Choroid plexus epithelial cell (primary cell): ENCODE data around the gene B3GALT6.

Experiments
- DNase-seq: peaks from one replicate; pipeline ENCODE4 v3.0.0-alpha.2; 2010; ENCODE audit warnings: low read depth
- H3K4me3 ChIP-seq: 2 replicates; pipeline ENCODE4 v1.5.1; 2011; ENCODE audit warnings: low read depth, mild to moderate bottlenecking, control low read depth, low read length, moderate library complexity
- TF ChIP-seq, protein P1 (sequence below): conservative IDR thresholded peaks from 2 replicates; pipeline ENCODE4 v1.5.1; 2011; ENCODE audit warnings: low read depth, mild to moderate bottlenecking, control low read depth, inconsistent platforms, low read length, moderate library complexity

B3GALT6 gene

DNA sequence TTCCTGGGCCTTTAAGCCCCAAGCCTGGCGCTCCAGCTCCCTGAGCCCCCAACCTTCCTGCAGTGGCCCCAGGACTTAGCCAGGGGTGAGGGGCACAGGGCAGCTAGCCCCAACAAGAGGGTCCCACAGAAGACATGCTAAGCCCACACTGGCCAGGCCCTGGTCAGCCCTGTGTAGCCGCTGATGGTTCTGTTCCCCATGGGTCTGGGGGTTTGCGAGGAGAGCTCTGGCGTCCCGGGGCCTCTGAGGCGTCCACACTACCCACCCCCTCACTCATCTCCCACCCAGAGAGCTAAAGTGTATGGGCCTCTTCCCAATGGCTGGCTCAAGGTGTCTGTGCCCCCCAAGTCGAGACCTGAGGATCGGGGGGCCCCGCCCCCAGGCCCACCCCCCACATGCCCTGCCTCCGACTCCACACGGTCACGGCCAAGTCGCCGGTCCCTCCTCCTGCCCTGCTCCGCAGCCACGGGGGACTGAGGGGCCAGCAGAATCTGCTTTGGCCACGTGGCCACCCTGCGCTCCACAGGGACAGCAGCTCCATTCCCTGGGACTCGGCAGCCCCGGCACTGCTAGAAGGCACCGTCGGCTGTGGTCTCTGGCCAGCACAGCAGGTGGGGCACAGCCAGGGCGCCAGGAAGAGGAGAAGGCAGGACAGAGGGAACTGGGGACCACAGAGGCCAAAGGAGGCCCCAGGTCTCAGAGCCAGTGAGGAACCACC lies 33.5 kb upstream of the B3GALT6 start:
- no peak overlapping the region for H3K4me3 ChIP-seq
- no peak for DNase-seq
- TF ChIP-seq, protein P1, sequence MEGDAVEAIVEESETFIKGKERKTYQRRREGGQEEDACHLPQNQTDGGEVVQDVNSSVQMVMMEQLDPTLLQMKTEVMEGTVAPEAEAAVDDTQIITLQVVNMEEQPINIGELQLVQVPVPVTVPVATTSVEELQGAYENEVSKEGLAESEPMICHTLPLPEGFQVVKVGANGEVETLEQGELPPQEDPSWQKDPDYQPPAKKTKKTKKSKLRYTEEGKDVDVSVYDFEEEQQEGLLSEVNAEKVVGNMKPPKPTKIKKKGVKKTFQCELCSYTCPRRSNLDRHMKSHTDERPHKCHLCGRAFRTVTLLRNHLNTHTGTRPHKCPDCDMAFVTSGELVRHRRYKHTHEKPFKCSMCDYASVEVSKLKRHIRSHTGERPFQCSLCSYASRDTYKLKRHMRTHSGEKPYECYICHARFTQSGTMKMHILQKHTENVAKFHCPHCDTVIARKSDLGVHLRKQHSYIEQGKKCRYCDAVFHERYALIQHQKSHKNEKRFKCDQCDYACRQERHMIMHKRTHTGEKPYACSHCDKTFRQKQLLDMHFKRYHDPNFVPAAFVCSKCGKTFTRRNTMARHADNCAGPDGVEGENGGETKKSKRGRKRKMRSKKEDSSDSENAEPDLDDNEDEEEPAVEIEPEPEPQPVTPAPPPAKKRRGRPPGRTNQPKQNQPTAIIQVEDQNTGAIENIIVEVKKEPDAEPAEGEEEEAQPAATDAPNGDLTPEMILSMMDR, result no peak

GRCh38 chr1:1199141-1199960 lies 32.7 kb upstream of the B3GALT6 start:
- DNase-seq, result no peak
- TF ChIP-seq, protein P1, result no peak
- no peak overlapping the region for H3K4me3 ChIP-seq

DNA sequence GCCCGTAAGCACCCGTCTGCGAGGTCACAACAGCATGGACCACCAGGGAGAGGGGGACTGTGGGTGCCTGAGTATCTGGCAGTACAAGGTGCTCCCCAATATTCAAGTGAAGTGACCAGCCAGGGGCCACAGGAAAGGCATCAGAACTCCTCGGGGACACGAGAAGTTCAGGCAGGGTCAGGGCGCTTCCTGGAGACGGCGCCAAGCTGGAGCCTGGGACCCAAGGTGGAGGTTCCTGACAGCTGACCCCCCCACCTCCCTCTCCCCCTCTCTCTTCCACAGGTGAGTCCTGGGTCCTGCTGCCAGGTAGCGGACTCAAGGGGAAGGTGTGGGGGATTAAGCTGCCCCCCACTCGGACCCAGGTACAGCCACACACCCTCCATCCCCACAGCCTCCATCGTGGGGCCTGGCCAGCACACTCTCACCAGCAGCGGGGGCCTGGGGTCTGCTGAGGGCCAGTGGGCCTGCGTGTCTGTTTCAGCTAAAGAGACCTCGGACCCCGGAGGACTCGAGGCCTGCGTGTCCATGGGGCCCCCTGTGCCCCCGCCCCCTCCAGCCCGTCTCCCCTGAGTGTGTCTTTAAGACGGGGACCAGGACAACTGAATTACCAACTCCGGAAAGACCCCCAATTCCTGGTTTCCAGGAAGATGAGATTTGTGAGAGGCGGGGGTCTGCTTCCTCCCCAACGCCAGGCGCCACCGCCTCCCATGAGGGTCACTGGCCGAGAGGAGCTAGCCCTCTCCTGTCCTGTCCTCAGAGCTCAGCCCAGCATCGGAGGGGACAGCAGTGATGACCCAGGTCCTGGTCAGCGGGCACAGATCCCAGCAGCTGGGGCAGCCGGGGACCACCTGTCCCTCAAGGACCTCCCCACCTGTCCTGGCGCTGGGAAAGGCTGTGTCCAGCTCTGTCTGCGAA lies 31.8 kb upstream of the B3GALT6 start:
- TF ChIP-seq, protein P1, result no peak
- no peak for DNase-seq
- no peak overlapping the region for H3K4me3 ChIP-seq

GRCh38 chr1:1200876-1201810 lies 30.9 kb upstream of the B3GALT6 start:
- TF ChIP-seq, protein P1, result no peak
- DNase-seq, result peak; percentile 65
- peak overlapping the region; percentile 26 for H3K4me3 ChIP-seq

- H3K4me3 ChIP-seq, result no peak overlapping the region
- TF ChIP-seq, protein P1, result no peak
- DNase-seq, result no peak
Observed at GRCh38 chr1:1202831-1203560, 29.0 kb upstream of the B3GALT6 start.
